ENCODE measurements around the gene ZGPAT.
A peak's percentile ranks its signal among the peaks of the same experiment; 100 is the strongest.
"Not testable (repeated sequence)": the region's sequence is repeated elsewhere in the genome, so short reads cannot be mapped to it uniquely, and the experiment has no call there.

Gene ZGPAT

GRCh38 chr20:63706027-63706695, 1.7 kb upstream of the ZGPAT start:
- Histone ChIP-seq H3K79me2 (ENCODE audit: control insufficient read depth, insufficient read depth, low read length, unreplicated experiment) (peaks cover 58% of the 10 kb centered on the region), H3K4me1 (ENCODE audit: control insufficient read depth, insufficient read depth, low read length, unreplicated experiment) (peaks cover 23% of the 10 kb centered on the region), H3K36me3 (ENCODE audit: insufficient read depth, low read length) (peaks cover 7% of the 10 kb centered on the region), H2AFZ (ENCODE audit: low read length, unreplicated experiment) (no peak overlapping the region), H3K4me3 (ENCODE audit: low read depth, low read length) (peak overlapping the region; percentile 85), H3K27ac (ENCODE audit: low read depth, low read length) (peak overlapping the region; percentile 60; the same call in 1 of the 2 replicates), H3K27me3 (ENCODE audit: insufficient read depth, low read length) (no peaks in the 10 kb centered on the region)

- Histone ChIP-seq H3K79me2 (ENCODE audit: control insufficient read depth, insufficient read depth, low read length, unreplicated experiment) (peaks cover 66% of the 10 kb centered on the region), H3K27ac (ENCODE audit: low read depth, low read length) (peak overlapping the region; percentile 60)
Observed at GRCh38 chr20:63706852-63707557, 834 bp upstream of the ZGPAT start.

GRCh38 chr20:63708301-63709148, 686 bp downstream of the ZGPAT start:
- peak overlapping the region; percentile 85 for H3K4me3 ChIP-seq (ENCODE audit: low read depth, low read length)
- H3K4me1 ChIP-seq (ENCODE audit: control insufficient read depth, insufficient read depth, low read length, unreplicated experiment) = peaks cover 23% of the 10 kb centered on the region
- peaks cover 25% of the 10 kb centered on the region for H3K36me3 ChIP-seq (ENCODE audit: insufficient read depth, low read length)
- H3K27me3 ChIP-seq (ENCODE audit: insufficient read depth, low read length) = no peaks in the 10 kb centered on the region
- H3K79me2 ChIP-seq (ENCODE audit: control insufficient read depth, insufficient read depth, low read length, unreplicated experiment) = peaks cover 75% of the 10 kb centered on the region
- no peak overlapping the region for H3K27ac ChIP-seq (ENCODE audit: low read depth, low read length)
- peak overlapping the region; percentile 66 for H2AFZ ChIP-seq (ENCODE audit: low read length, unreplicated experiment)

More at GRCh38 chr20:63706852-63707557, 834 bp upstream of the ZGPAT start:
- Histone ChIP-seq H3K36me3 (ENCODE audit: insufficient read depth, low read length) (peaks cover 15% of the 10 kb centered on the region), H3K4me3 (ENCODE audit: low read depth, low read length) (peak overlapping the region; percentile 85), H3K4me1 (ENCODE audit: control insufficient read depth, insufficient read depth, low read length, unreplicated experiment) (peaks cover 23% of the 10 kb centered on the region), H2AFZ (ENCODE audit: low read length, unreplicated experiment) (peak overlapping the region; percentile 59), H3K27me3 (ENCODE audit: insufficient read depth, low read length) (no peaks in the 10 kb centered on the region)

- no peak overlapping the region for H3K27ac ChIP-seq (ENCODE audit: low read depth, low read length)
- peaks cover 77% of the 10 kb centered on the region for H3K79me2 ChIP-seq (ENCODE audit: control insufficient read depth, insufficient read depth, low read length, unreplicated experiment)
- peaks cover 28% of the 10 kb centered on the region for H3K36me3 ChIP-seq (ENCODE audit: insufficient read depth, low read length)
- H3K27me3 ChIP-seq (ENCODE audit: insufficient read depth, low read length) = no peaks in the 10 kb centered on the region
- H3K4me1 ChIP-seq (ENCODE audit: control insufficient read depth, insufficient read depth, low read length, unreplicated experiment) = peaks cover 23% of the 10 kb centered on the region
- peak overlapping the region; percentile 85 for H3K4me3 ChIP-seq (ENCODE audit: low read depth, low read length)
- H2AFZ ChIP-seq (ENCODE audit: low read length, unreplicated experiment) = no peak overlapping the region
Observed at GRCh38 chr20:63709149-63709527, 1.3 kb downstream of the ZGPAT start.

- H2AFZ ChIP-seq (ENCODE audit: low read length, unreplicated experiment) = no peak overlapping the region
- no peaks in the 10 kb centered on the region for H3K27me3 ChIP-seq (ENCODE audit: insufficient read depth, low read length)
- H3K4me1 ChIP-seq (ENCODE audit: control insufficient read depth, insufficient read depth, low read length, unreplicated experiment) = peaks cover 13% of the 10 kb centered on the region
- peaks cover 39% of the 10 kb centered on the region for H3K36me3 ChIP-seq (ENCODE audit: insufficient read depth, low read length)
- no peak overlapping the region for H3K4me3 ChIP-seq (ENCODE audit: low read depth, low read length)
- H3K27ac ChIP-seq (ENCODE audit: low read depth, low read length) = no peak overlapping the region
- peaks cover 73% of the 10 kb centered on the region for H3K79me2 ChIP-seq (ENCODE audit: control insufficient read depth, insufficient read depth, low read length, unreplicated experiment)
Observed at GRCh38 chr20:63711085-63711645, 3.3 kb downstream of the ZGPAT start.

GRCh38 chr20:63712191-63712590, 4.4 kb downstream of the ZGPAT start:
- Histone ChIP-seq H3K27ac (ENCODE audit: low read depth, low read length) (no peak overlapping the region), H3K27me3 (ENCODE audit: insufficient read depth, low read length) (no peaks in the 10 kb centered on the region), H2AFZ (ENCODE audit: low read length, unreplicated experiment) (no peak overlapping the region), H3K79me2 (ENCODE audit: control insufficient read depth, insufficient read depth, low read length, unreplicated experiment) (peaks cover 71% of the 10 kb centered on the region), H3K4me3 (ENCODE audit: low read depth, low read length) (no peak overlapping the region), H3K4me1 (ENCODE audit: control insufficient read depth, insufficient read depth, low read length, unreplicated experiment) (peaks cover 7% of the 10 kb centered on the region), H3K36me3 (ENCODE audit: insufficient read depth, low read length) (peaks cover 39% of the 10 kb centered on the region)

- H3K4me3 ChIP-seq (ENCODE audit: low read depth, low read length) = no peak overlapping the region
- H3K4me1 ChIP-seq (ENCODE audit: control insufficient read depth, insufficient read depth, low read length, unreplicated experiment) = no peaks in the 10 kb centered on the region
Observed at GRCh38 chr20:63714858-63715257, 7.0 kb downstream of the ZGPAT start.

GRCh38 chr20:63718996-63719395, 11.2 kb downstream of the ZGPAT start:
- no peak overlapping the region for H3K27ac ChIP-seq (ENCODE audit: low read depth, low read length)
- H2AFZ ChIP-seq (ENCODE audit: low read length, unreplicated experiment) = no peak overlapping the region
- H3K79me2 ChIP-seq (ENCODE audit: control insufficient read depth, insufficient read depth, low read length, unreplicated experiment) = peaks cover 41% of the 10 kb centered on the region
- H3K4me3 ChIP-seq (ENCODE audit: low read depth, low read length) = no peak overlapping the region
- H3K27me3 ChIP-seq (ENCODE audit: insufficient read depth, low read length) = no peaks in the 10 kb centered on the region
- peaks cover 39% of the 10 kb centered on the region for H3K36me3 ChIP-seq (ENCODE audit: insufficient read depth, low read length)
- H3K4me1 ChIP-seq (ENCODE audit: control insufficient read depth, insufficient read depth, low read length, unreplicated experiment) = no peaks in the 10 kb centered on the region

More at GRCh38 chr20:63714858-63715257, 7.0 kb downstream of the ZGPAT start:
- peaks cover 59% of the 10 kb centered on the region for H3K79me2 ChIP-seq (ENCODE audit: control insufficient read depth, insufficient read depth, low read length, unreplicated experiment)
- H3K36me3 ChIP-seq (ENCODE audit: insufficient read depth, low read length) = peaks cover 55% of the 10 kb centered on the region
- H2AFZ ChIP-seq (ENCODE audit: low read length, unreplicated experiment) = no peak overlapping the region
- H3K27ac ChIP-seq (ENCODE audit: low read depth, low read length) = no peak overlapping the region
- no peaks in the 10 kb centered on the region for H3K27me3 ChIP-seq (ENCODE audit: insufficient read depth, low read length)

GRCh38 chr20:63722967-63723622, 15.3 kb downstream of the ZGPAT start:
- Histone ChIP-seq H3K79me2 (ENCODE audit: control insufficient read depth, insufficient read depth, low read length, unreplicated experiment) (peaks cover 27% of the 10 kb centered on the region), H3K36me3 (ENCODE audit: insufficient read depth, low read length) (peaks cover 29% of the 10 kb centered on the region)
- not testable (repeated sequence) for H2AFZ ChIP-seq (ENCODE audit: low read length, unreplicated experiment); H3K4me3 ChIP-seq (ENCODE audit: low read depth, low read length); H3K27me3 ChIP-seq (ENCODE audit: insufficient read depth, low read length); H3K4me1 ChIP-seq (ENCODE audit: control insufficient read depth, insufficient read depth, low read length, unreplicated experiment); H3K27ac ChIP-seq (ENCODE audit: low read depth, low read length)

GRCh38 chr20:63730189-63730733, 22.4 kb downstream of the ZGPAT start:
- not testable (repeated sequence) for H3K27ac ChIP-seq (ENCODE audit: low read depth, low read length); H3K4me1 ChIP-seq (ENCODE audit: control insufficient read depth, insufficient read depth, low read length, unreplicated experiment); H3K4me3 ChIP-seq (ENCODE audit: low read depth, low read length)

More at GRCh38 chr20:63730189-63730733, 22.4 kb downstream of the ZGPAT start:
- H3K36me3 ChIP-seq (ENCODE audit: insufficient read depth, low read length); H3K27me3 ChIP-seq (ENCODE audit: insufficient read depth, low read length); H2AFZ ChIP-seq (ENCODE audit: low read length, unreplicated experiment): not testable (repeated sequence)
- peaks cover 13% of the 10 kb centered on the region for H3K79me2 ChIP-seq (ENCODE audit: control insufficient read depth, insufficient read depth, low read length, unreplicated experiment)
